DMS114 treated with DMSO at 0.1 percent for 48 hours (cell line): ENCODE results near the gene PTPN4.

Experiments used
- DNase-seq: peaks from one replicate; lab custom pipeline; 2025; ENCODE audit not compliant: unreplicated experiment; lab: John Stamatoyannopoulos, UW

Gene PTPN4

GRCh38 chr2:119759451-119760236 is at the start of gene PTPN4:
PTPN4 (plus strand) TSS chr2:119759922; CDS start chr2:119809854, 49,932 bp downstream.
- DNase-seq = peak; percentile 90

- DNase-seq = no peak
Observed at GRCh38 chr2:119710281-119710680, 49.4 kb upstream of the PTPN4 start.

GRCh38 chr2:119711352-119711751 is 48.4 kb upstream of the PTPN4 start:
- DNase-seq = no peak

GRCh38 chr2:119712571-119712970 is 47.2 kb upstream of the PTPN4 start:
- DNase-seq = no peak

- no peak for DNase-seq
Observed at GRCh38 chr2:119713819-119714490, 45.8 kb upstream of the PTPN4 start.

- no peak for DNase-seq
Observed at GRCh38 chr2:119715409-119716283, 44.1 kb upstream of the PTPN4 start.

- no peak for DNase-seq
Observed at GRCh38 chr2:119716284-119716672, 43.4 kb upstream of the PTPN4 start.

- no peak for DNase-seq
Observed at GRCh38 chr2:119718501-119719260, 41.0 kb upstream of the PTPN4 start.

GRCh38 chr2:119719261-119719627 is 40.5 kb upstream of the PTPN4 start:
- no peak for DNase-seq

GRCh38 chr2:119721043-119721442 is 38.7 kb upstream of the PTPN4 start:
- no peak for DNase-seq

GRCh38 chr2:119721462-119721861 is 38.3 kb upstream of the PTPN4 start:
- no peak for DNase-seq

- DNase-seq = no peak
Observed at GRCh38 chr2:119721904-119722303, 37.8 kb upstream of the PTPN4 start.

GRCh38 chr2:119723186-119723585 is 36.5 kb upstream of the PTPN4 start:
- no peak for DNase-seq

GRCh38 chr2:119723784-119724467 is 35.8 kb upstream of the PTPN4 start:
- DNase-seq = no peak

- DNase-seq = no peak
Observed at GRCh38 chr2:119724656-119725485, 34.9 kb upstream of the PTPN4 start.

- DNase-seq = no peak
Observed at GRCh38 chr2:119727493-119727892, 32.2 kb upstream of the PTPN4 start.

- DNase-seq = no peak
Observed at GRCh38 chr2:119728421-119728820, 31.3 kb upstream of the PTPN4 start.

- no peak for DNase-seq
Observed at GRCh38 chr2:119730671-119731177, 29.0 kb upstream of the PTPN4 start.

- no peak for DNase-seq
Observed at GRCh38 chr2:119731983-119732382, 27.7 kb upstream of the PTPN4 start.
